ENCODE data around the gene CCDC116.

The CCDC116 gene

GRCh38 chr22:21632931-21633330 lies 371 bp downstream of the CCDC116 start:
- no peak overlapping the region for H3K4me3 ChIP-seq (ENCODE audit: low read length)
- TF ChIP-seq CTCF (IDR thresholded peaks at IDR 0.05; ENCODE audit: low read depth, low read length), result no peak
- TF ChIP-seq EZH2phosphoT487 (IDR thresholded peaks at IDR 0.05; ENCODE audit: low read depth), result no peak
- H3K9me3 ChIP-seq (ENCODE audit: insufficient read depth, low read length), result no peaks in the 10 kb centered on the region
- no peaks in the 10 kb centered on the region for H3K27me3 ChIP-seq (ENCODE audit: low read depth, low read length)
- no peak overlapping the region for H2AFZ ChIP-seq (ENCODE audit: low read depth, low read length)
- no peak overlapping the region for H3K9ac ChIP-seq (ENCODE audit: low read length)
- H3K27ac ChIP-seq (ENCODE audit: low read length), result no peak overlapping the region
- peaks cover 4% of the 10 kb centered on the region; the same call in 1 of the 2 replicates for H4K20me1 ChIP-seq (ENCODE audit: insufficient read depth, low read length)
- H3K79me2 ChIP-seq (ENCODE audit: low read length), result peaks cover 19% of the 10 kb centered on the region
- no peak overlapping the region for H3K4me2 ChIP-seq (ENCODE audit: low read length)
- H3K36me3 ChIP-seq (replicated peaks; ENCODE audit: low read depth, low read length), result peaks cover 12% of the 10 kb centered on the region
- peaks cover 11% of the 10 kb centered on the region for H3K4me1 ChIP-seq (ENCODE audit: low read length)

- Histone ChIP-seq H3K4me2 (ENCODE audit: low read length) (no peak overlapping the region), H3K27ac (ENCODE audit: low read length) (no peak overlapping the region), H3K36me3 (replicated peaks; ENCODE audit: low read depth, low read length) (peaks cover 7% of the 10 kb centered on the region), H3K79me2 (ENCODE audit: low read length) (peaks cover 13% of the 10 kb centered on the region), H2AFZ (ENCODE audit: low read depth, low read length) (no peak overlapping the region), H3K4me3 (ENCODE audit: low read length) (no peak overlapping the region), H3K9me3 (ENCODE audit: insufficient read depth, low read length) (no peaks in the 10 kb centered on the region), H3K9ac (ENCODE audit: low read length) (no peak overlapping the region), H4K20me1 (ENCODE audit: insufficient read depth, low read length) (no peaks in the 10 kb centered on the region), H3K27me3 (ENCODE audit: low read depth, low read length) (no peaks in the 10 kb centered on the region), H3K4me1 (ENCODE audit: low read length) (peaks cover 7% of the 10 kb centered on the region)
- no peak for TF ChIP-seq CTCF (IDR thresholded peaks at IDR 0.05; ENCODE audit: low read depth, low read length)
- TF ChIP-seq EZH2phosphoT487 (IDR thresholded peaks at IDR 0.05; ENCODE audit: low read depth), result no peak
These were observed 921 bp downstream of the CCDC116 start for GRCh38 chr22:21633481-21633880.

- H3K4me2 ChIP-seq (ENCODE audit: low read length), result no peak overlapping the region
- no peaks in the 10 kb centered on the region for H3K27me3 ChIP-seq (ENCODE audit: low read depth, low read length)
- H3K9me3 ChIP-seq (ENCODE audit: insufficient read depth, low read length), result no peaks in the 10 kb centered on the region
- no peak overlapping the region for H3K9ac ChIP-seq (ENCODE audit: low read length)
- H3K36me3 ChIP-seq (replicated peaks; ENCODE audit: low read depth, low read length), result peaks cover under 1% of the 10 kb centered on the region
- H3K4me3 ChIP-seq (ENCODE audit: low read length), result no peak overlapping the region
- no peak overlapping the region for H2AFZ ChIP-seq (ENCODE audit: low read depth, low read length)
- TF ChIP-seq CTCF (IDR thresholded peaks at IDR 0.05; ENCODE audit: low read depth, low read length) (no peak), EZH2phosphoT487 (IDR thresholded peaks at IDR 0.05; ENCODE audit: low read depth) (no peak)
- peaks cover 1% of the 10 kb centered on the region for H3K4me1 ChIP-seq (ENCODE audit: low read length)
- H3K27ac ChIP-seq (ENCODE audit: low read length), result no peak overlapping the region
- H3K79me2 ChIP-seq (ENCODE audit: low read length), result peaks cover 7% of the 10 kb centered on the region
- no peaks in the 10 kb centered on the region for H4K20me1 ChIP-seq (ENCODE audit: insufficient read depth, low read length)
These were observed 1.5 kb downstream of the CCDC116 start for GRCh38 chr22:21634081-21634480.

- no peak overlapping the region for H3K27ac ChIP-seq (ENCODE audit: low read length)
- H3K27me3 ChIP-seq (ENCODE audit: low read depth, low read length), result no peaks in the 10 kb centered on the region
- no peak overlapping the region for H3K4me3 ChIP-seq (ENCODE audit: low read length)
- no peaks in the 10 kb centered on the region for H3K4me1 ChIP-seq (ENCODE audit: low read length)
- no peak overlapping the region for H3K4me2 ChIP-seq (ENCODE audit: low read length)
- no peaks in the 10 kb centered on the region for H3K36me3 ChIP-seq (replicated peaks; ENCODE audit: low read depth, low read length)
- no peak overlapping the region for H3K9ac ChIP-seq (ENCODE audit: low read length)
- no peaks in the 10 kb centered on the region for H3K9me3 ChIP-seq (ENCODE audit: insufficient read depth, low read length)
- TF ChIP-seq CTCF (IDR thresholded peaks at IDR 0.05; ENCODE audit: low read depth, low read length) (no peak), EZH2phosphoT487 (IDR thresholded peaks at IDR 0.05; ENCODE audit: low read depth) (no peak)
- no peaks in the 10 kb centered on the region for H3K79me2 ChIP-seq (ENCODE audit: low read length)
- no peaks in the 10 kb centered on the region for H4K20me1 ChIP-seq (ENCODE audit: insufficient read depth, low read length)
- no peak overlapping the region for H2AFZ ChIP-seq (ENCODE audit: low read depth, low read length)
These were observed 2.3 kb downstream of the CCDC116 start for GRCh38 chr22:21634844-21635243.
